HG02943 (cell line): ENCODE data around the gene SPRR2E.
"Not testable (repeated sequence)": the region's sequence is repeated elsewhere in the genome, so short reads cannot be mapped to it uniquely, and the experiment has no call there.

Experiments
- ATAC-seq: cut with Tn5 transposase; IDR thresholded peaks from one replicate; pipeline ENCODE4 v1.9.1; 2021; ENCODE audit warnings: mild to moderate bottlenecking, low read depth, moderate library complexity; ENCODE audit not compliant: unreplicated experiment

SPRR2E gene

GRCh38 chr1:153094426-153094825, at the start of gene SPRR2E:
SPRR2E (minus strand) TSS chr1:153094526; CDS start chr1:153093751, 775 bp downstream.
- no peak for ATAC-seq

GRCh38 chr1:153141377-153141776, 47.1 kb upstream of the SPRR2E start:
- ATAC-seq = no peak

GRCh38 chr1:153140484-153140883, 46.2 kb upstream of the SPRR2E start:
- no peak for ATAC-seq

- ATAC-seq = no peak
These were observed 39.4 kb upstream of the SPRR2E start for GRCh38 chr1:153133743-153134142.

GRCh38 chr1:153133267-153133666, 38.9 kb upstream of the SPRR2E start:
- ATAC-seq = no peak

GRCh38 chr1:153128688-153129087, 34.4 kb upstream of the SPRR2E start:
- ATAC-seq = not testable (repeated sequence)

- no peak for ATAC-seq
These were observed 33.0 kb upstream of the SPRR2E start for GRCh38 chr1:153127296-153127695.

GRCh38 chr1:153125536-153125935, 31.2 kb upstream of the SPRR2E start:
- no peak for ATAC-seq

GRCh38 chr1:153123793-153124192, 29.5 kb upstream of the SPRR2E start:
- ATAC-seq = not testable (repeated sequence)

GRCh38 chr1:153122831-153123421, 28.6 kb upstream of the SPRR2E start:
- ATAC-seq = no peak

- no peak for ATAC-seq
These were observed 26.6 kb upstream of the SPRR2E start for GRCh38 chr1:153120945-153121344.

GRCh38 chr1:153119491-153119971, 25.2 kb upstream of the SPRR2E start:
- no peak for ATAC-seq

- not testable (repeated sequence) for ATAC-seq
These were observed 20.9 kb upstream of the SPRR2E start for GRCh38 chr1:153115264-153115663.

- no peak for ATAC-seq
These were observed 19.1 kb upstream of the SPRR2E start, which contains the start of gene SPRR2F for GRCh38 chr1:153113416-153113815. SPRR2F (minus strand) TSS chr1:153113516; CDS start chr1:153112733, 783 bp downstream.

- not testable (repeated sequence) for ATAC-seq
These were observed 18.1 kb upstream of the SPRR2E start for GRCh38 chr1:153112454-153112853.

- no peak for ATAC-seq
These were observed 5.9 kb upstream of the SPRR2E start for GRCh38 chr1:153100245-153100644.

GRCh38 chr1:153099461-153100045, 5.2 kb upstream of the SPRR2E start:
- ATAC-seq = no peak

GRCh38 chr1:153095764-153096163, 1.4 kb upstream of the SPRR2E start:
- ATAC-seq = no peak

GRCh38 chr1:153087652-153088051, 6.7 kb downstream of the SPRR2E start:
- no peak for ATAC-seq

GRCh38 chr1:153081736-153082135, 12.6 kb downstream of the SPRR2E start:
- ATAC-seq = no peak

- ATAC-seq = no peak
These were observed 21.3 kb downstream of the SPRR2E start for GRCh38 chr1:153072806-153073726.
